GM19035 (cell line): ENCODE measurements around the gene CTTNBP2.

Experiments used
- ATAC-seq: cut with Tn5 transposase; IDR thresholded peaks from one replicate; pipeline ENCODE4 v1.9.1; 2021; ENCODE audit not compliant: unreplicated experiment

The CTTNBP2 gene

GRCh38 chr7:117692338-117692737, 180.9 kb downstream of the CTTNBP2 start:
- ATAC-seq, result no peak

GRCh38 chr7:117690147-117690546, 183.1 kb downstream of the CTTNBP2 start:
- no peak for ATAC-seq

- no peak for ATAC-seq
These were observed 183.8 kb downstream of the CTTNBP2 start for GRCh38 chr7:117689406-117689805.

- no peak for ATAC-seq
These were observed 185.1 kb downstream of the CTTNBP2 start for GRCh38 chr7:117688126-117688525.

GRCh38 chr7:117686311-117686935, 186.8 kb downstream of the CTTNBP2 start:
- no peak for ATAC-seq

GRCh38 chr7:117685795-117686194, 187.4 kb downstream of the CTTNBP2 start:
- ATAC-seq, result no peak

- ATAC-seq, result no peak
These were observed 189.6 kb downstream of the CTTNBP2 start for GRCh38 chr7:117683430-117684175.

GRCh38 chr7:117682681-117683385, 190.4 kb downstream of the CTTNBP2 start:
- no peak for ATAC-seq

- no peak for ATAC-seq
These were observed 194.1 kb downstream of the CTTNBP2 start for GRCh38 chr7:117679120-117679519.

- ATAC-seq, result no peak
These were observed 197.5 kb downstream of the CTTNBP2 start for GRCh38 chr7:117675497-117676435.

- ATAC-seq, result no peak
These were observed 198.6 kb downstream of the CTTNBP2 start for GRCh38 chr7:117674617-117675016.

- peak; percentile 70 for ATAC-seq
These were observed 199.4 kb downstream of the CTTNBP2 start for GRCh38 chr7:117673839-117674238.

GRCh38 chr7:117673367-117673766, 199.9 kb downstream of the CTTNBP2 start:
- ATAC-seq, result no peak

GRCh38 chr7:117672453-117672852, 200.8 kb downstream of the CTTNBP2 start:
- no peak for ATAC-seq

GRCh38 chr7:117669818-117670217, 203.4 kb downstream of the CTTNBP2 start:
- no peak for ATAC-seq

- ATAC-seq, result no peak
These were observed 205.8 kb downstream of the CTTNBP2 start for GRCh38 chr7:117667456-117667855.

GRCh38 chr7:117666689-117667088, 206.6 kb downstream of the CTTNBP2 start:
- no peak for ATAC-seq

GRCh38 chr7:117666031-117666430, 207.2 kb downstream of the CTTNBP2 start:
- no peak for ATAC-seq

GRCh38 chr7:117665368-117665767, 207.9 kb downstream of the CTTNBP2 start:
- ATAC-seq, result no peak

GRCh38 chr7:117664047-117664446, 209.2 kb downstream of the CTTNBP2 start:
- no peak for ATAC-seq

- no peak for ATAC-seq
These were observed 211.9 kb downstream of the CTTNBP2 start for GRCh38 chr7:117661328-117661727.
